ENCODE measurements around the gene SASH1.

The SASH1 gene

DNA sequence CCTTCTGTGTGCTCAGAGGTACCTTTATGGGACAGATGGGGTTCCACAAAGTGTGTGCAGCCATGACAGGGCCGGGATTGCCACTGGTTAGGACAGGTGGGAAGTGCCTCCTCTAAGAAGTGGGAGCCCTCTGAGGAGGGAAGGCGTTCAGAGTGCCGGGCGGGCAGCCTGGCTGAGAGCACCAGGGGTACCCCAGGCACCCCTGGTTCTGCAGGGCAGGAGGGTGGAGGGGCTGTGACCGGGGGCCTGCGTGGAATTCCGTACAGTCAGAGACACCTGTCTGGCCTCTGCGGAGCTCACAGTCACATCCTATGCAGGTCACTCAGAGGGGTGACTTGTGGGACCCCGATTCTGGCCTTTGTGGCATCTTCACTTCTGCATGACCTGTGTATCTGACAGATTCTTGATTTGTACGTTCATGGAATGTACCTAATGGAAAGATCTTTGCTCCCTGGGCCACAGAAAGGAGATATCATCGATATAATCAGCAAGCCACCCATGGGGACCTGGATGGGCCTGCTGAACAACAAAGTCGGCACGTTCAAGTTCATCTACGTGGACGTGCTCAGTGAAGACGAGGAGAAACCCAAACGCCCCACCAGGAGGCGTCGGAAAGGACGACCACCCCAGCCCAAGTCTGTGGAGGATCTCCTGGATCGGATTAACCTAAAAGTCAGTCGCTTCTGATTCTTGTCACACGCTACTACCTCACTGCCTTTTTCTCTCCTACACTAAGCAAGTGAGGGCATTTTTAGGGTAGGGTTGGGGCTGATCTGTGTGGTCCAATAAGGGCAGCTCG lies 190.9 kb downstream of the SASH1 start:
- H3K27me3 ChIP-seq (replicated peaks; ENCODE audit: insufficient read depth, low read length), result no peaks in the 10 kb centered on the region
- no peak overlapping the region for H3K9ac ChIP-seq (ENCODE audit: low read length)
- H3K4me1 ChIP-seq (ENCODE audit: low read length), result no peaks in the 10 kb centered on the region
- DNase-seq, result no peak
- H3K9me3 ChIP-seq (replicated peaks; ENCODE audit: insufficient read depth, low read length), result no peaks in the 10 kb centered on the region
- H3K79me2 ChIP-seq (ENCODE audit: low read length), result no peaks in the 10 kb centered on the region
- H3K4me2 ChIP-seq (ENCODE audit: low read depth, low read length), result no peak overlapping the region
- H3K9me2 ChIP-seq (replicated peaks; ENCODE audit: insufficient read depth, low read length), result no peaks in the 10 kb centered on the region
- no peak overlapping the region for H2AFZ ChIP-seq (ENCODE audit: low read length)
- no peaks in the 10 kb centered on the region for H3F3A ChIP-seq (ENCODE audit: insufficient read depth, low read length)
- H3K4me3 ChIP-seq (ENCODE audit: low read length), result no peak overlapping the region
- TF ChIP-seq EZH2phosphoT487 (IDR thresholded peaks at IDR 0.05; ENCODE audit: low read length), result no peak
- TF ChIP-seq EZH2 (optimal IDR thresholded peaks at IDR 0.05; ENCODE audit: low read depth, low read length), result no peak
- TF ChIP-seq, protein P1, sequence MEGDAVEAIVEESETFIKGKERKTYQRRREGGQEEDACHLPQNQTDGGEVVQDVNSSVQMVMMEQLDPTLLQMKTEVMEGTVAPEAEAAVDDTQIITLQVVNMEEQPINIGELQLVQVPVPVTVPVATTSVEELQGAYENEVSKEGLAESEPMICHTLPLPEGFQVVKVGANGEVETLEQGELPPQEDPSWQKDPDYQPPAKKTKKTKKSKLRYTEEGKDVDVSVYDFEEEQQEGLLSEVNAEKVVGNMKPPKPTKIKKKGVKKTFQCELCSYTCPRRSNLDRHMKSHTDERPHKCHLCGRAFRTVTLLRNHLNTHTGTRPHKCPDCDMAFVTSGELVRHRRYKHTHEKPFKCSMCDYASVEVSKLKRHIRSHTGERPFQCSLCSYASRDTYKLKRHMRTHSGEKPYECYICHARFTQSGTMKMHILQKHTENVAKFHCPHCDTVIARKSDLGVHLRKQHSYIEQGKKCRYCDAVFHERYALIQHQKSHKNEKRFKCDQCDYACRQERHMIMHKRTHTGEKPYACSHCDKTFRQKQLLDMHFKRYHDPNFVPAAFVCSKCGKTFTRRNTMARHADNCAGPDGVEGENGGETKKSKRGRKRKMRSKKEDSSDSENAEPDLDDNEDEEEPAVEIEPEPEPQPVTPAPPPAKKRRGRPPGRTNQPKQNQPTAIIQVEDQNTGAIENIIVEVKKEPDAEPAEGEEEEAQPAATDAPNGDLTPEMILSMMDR (IDR thresholded peaks at IDR 0.05; ENCODE audit: low read length), result no peak
- no peak overlapping the region for H3K27ac ChIP-seq (ENCODE audit: low read length)
- no peaks in the 10 kb centered on the region for H3K36me3 ChIP-seq (replicated peaks; ENCODE audit: insufficient read depth, low read length)
- no peaks in the 10 kb centered on the region for H4K20me1 ChIP-seq (ENCODE audit: insufficient read depth, low read length)

DNA sequence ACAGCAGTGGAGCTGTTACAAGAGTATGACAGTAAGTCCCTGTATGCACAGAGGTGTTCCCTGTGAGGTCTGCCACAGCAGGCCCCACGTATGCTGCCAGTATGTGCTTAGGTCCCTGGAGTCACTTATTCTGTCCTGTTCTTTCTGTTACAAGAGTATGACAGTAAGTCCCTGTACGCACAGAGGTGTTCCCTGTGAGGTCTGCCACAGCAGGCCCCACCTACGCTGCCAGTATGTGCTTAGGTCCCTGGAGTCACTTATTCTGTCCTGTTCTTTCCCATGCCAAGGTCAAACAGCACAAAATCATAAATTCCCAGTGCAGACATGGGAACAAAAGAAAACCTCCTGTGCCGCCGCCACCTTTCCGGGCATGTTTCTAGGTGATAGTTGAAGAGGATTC lies 192.2 kb downstream of the SASH1 start:
- H3K27ac ChIP-seq (ENCODE audit: low read length), result no peak overlapping the region
- no peak for DNase-seq
- H3K36me3 ChIP-seq (replicated peaks; ENCODE audit: insufficient read depth, low read length), result no peaks in the 10 kb centered on the region
- H3F3A ChIP-seq (ENCODE audit: insufficient read depth, low read length), result no peaks in the 10 kb centered on the region
- H3K4me2 ChIP-seq (ENCODE audit: low read depth, low read length), result no peak overlapping the region
- no peak overlapping the region for H2AFZ ChIP-seq (ENCODE audit: low read length)
- H3K9me2 ChIP-seq (replicated peaks; ENCODE audit: insufficient read depth, low read length), result no peaks in the 10 kb centered on the region
- no peaks in the 10 kb centered on the region for H4K20me1 ChIP-seq (ENCODE audit: insufficient read depth, low read length)
- no peak overlapping the region for H3K9ac ChIP-seq (ENCODE audit: low read length)
- H3K4me1 ChIP-seq (ENCODE audit: low read length), result no peaks in the 10 kb centered on the region
- TF ChIP-seq, protein P1 (IDR thresholded peaks at IDR 0.05; ENCODE audit: low read length), result no peak
- TF ChIP-seq EZH2phosphoT487 (IDR thresholded peaks at IDR 0.05; ENCODE audit: low read length) (no peak), EZH2 (optimal IDR thresholded peaks at IDR 0.05; ENCODE audit: low read depth, low read length) (no peak)
- no peaks in the 10 kb centered on the region for H3K9me3 ChIP-seq (replicated peaks; ENCODE audit: insufficient read depth, low read length)
- no peak overlapping the region for H3K4me3 ChIP-seq (ENCODE audit: low read length)
- no peaks in the 10 kb centered on the region for H3K79me2 ChIP-seq (ENCODE audit: low read length)
- no peaks in the 10 kb centered on the region for H3K27me3 ChIP-seq (replicated peaks; ENCODE audit: insufficient read depth, low read length)

DNA sequence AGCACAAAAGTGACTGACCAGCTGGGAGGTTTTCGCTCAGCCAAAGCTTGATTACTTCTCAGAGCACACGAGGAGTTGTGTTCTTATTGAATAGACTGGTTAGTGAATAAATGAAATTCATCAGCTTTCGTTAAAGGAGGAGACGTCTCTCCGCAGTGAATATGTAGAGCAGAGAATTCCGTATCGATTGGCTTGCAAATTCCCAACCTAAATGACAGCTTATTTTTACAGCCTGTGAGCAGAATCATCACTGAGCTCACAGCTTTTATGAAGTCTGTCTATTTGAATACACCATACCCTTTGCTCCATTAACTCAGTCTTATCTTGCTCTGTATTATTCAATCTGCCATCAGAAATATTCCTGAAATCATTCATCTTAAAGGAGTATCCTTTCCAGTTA lies 192.7 kb downstream of the SASH1 start:
- Histone ChIP-seq H3K9me2 (replicated peaks; ENCODE audit: insufficient read depth, low read length) (no peaks in the 10 kb centered on the region), H3K9me3 (replicated peaks; ENCODE audit: insufficient read depth, low read length) (no peaks in the 10 kb centered on the region)
- DNase-seq, result no peak

More for the DNA sequence above, 192.7 kb downstream of the SASH1 start:
- no peaks in the 10 kb centered on the region for H3K36me3 ChIP-seq (replicated peaks; ENCODE audit: insufficient read depth, low read length)
- no peak overlapping the region for H3K4me2 ChIP-seq (ENCODE audit: low read depth, low read length)
- no peaks in the 10 kb centered on the region for H4K20me1 ChIP-seq (ENCODE audit: insufficient read depth, low read length)
- H3K27ac ChIP-seq (ENCODE audit: low read length), result no peak overlapping the region
- H3F3A ChIP-seq (ENCODE audit: insufficient read depth, low read length), result no peaks in the 10 kb centered on the region
- no peak overlapping the region for H2AFZ ChIP-seq (ENCODE audit: low read length)
- no peak overlapping the region for H3K4me3 ChIP-seq (ENCODE audit: low read length)
- TF ChIP-seq, protein P1 (IDR thresholded peaks at IDR 0.05; ENCODE audit: low read length), result no peak
- TF ChIP-seq EZH2phosphoT487 (IDR thresholded peaks at IDR 0.05; ENCODE audit: low read length), result no peak
- no peak for TF ChIP-seq EZH2 (optimal IDR thresholded peaks at IDR 0.05; ENCODE audit: low read depth, low read length)
- H3K9ac ChIP-seq (ENCODE audit: low read length), result no peak overlapping the region
- no peaks in the 10 kb centered on the region for H3K4me1 ChIP-seq (ENCODE audit: low read length)
- H3K79me2 ChIP-seq (ENCODE audit: low read length), result no peaks in the 10 kb centered on the region
- H3K27me3 ChIP-seq (replicated peaks; ENCODE audit: insufficient read depth, low read length), result no peaks in the 10 kb centered on the region
